ENCODE measurements around the gene PYCARD.
A peak's percentile ranks its signal among the peaks of the same experiment; 100 is the strongest.
"Not testable (repeated sequence)": the region's sequence is repeated elsewhere in the genome, so short reads cannot be mapped to it uniquely, and the experiment has no call there.

The PYCARD gene

GRCh38 chr16:31202414-31203375, at the start of gene PYCARD:
PYCARD (minus strand) TSS chr16:31202760; CDS start chr16:31202690, 70 bp downstream.
- no peaks in the 10 kb centered on the region for H3K9me3 ChIP-seq (ENCODE audit: low read length)
- peaks cover 19% of the 10 kb centered on the region for H3K36me3 ChIP-seq (ENCODE audit: insufficient read depth, low read length)
- peaks cover 8% of the 10 kb centered on the region for H3K4me1 ChIP-seq (ENCODE audit: insufficient read depth, low read length)
- peak within 1 kb of the TSS; percentile 64 to 67 for H3K4me3 ChIP-seq (ENCODE audit: low read depth in 1 of 2, low read length in 2 of 2)
- peak within 1 kb of the TSS; percentile 16 for H3K27ac ChIP-seq (ENCODE audit: low read depth, low read length)
- no peak within 1 kb of the TSS for H3K9ac ChIP-seq (ENCODE audit: low read length)
- peaks cover 0 to 4% of the 10 kb centered on the region in 2 donors for H3K27me3 ChIP-seq (ENCODE audit: control insufficient read depth in 1 of 2, insufficient read depth in 2 of 2, low read length in 2 of 2)

GRCh38 chr16:31251435-31251834, 48.9 kb upstream of the PYCARD start:
- Histone ChIP-seq H3K27ac (ENCODE audit: low read depth, low read length) (no peak overlapping the region), H3K27me3 (ENCODE audit: control insufficient read depth in 1 of 2, insufficient read depth in 2 of 2, low read length in 2 of 2) (peaks cover 0 to 6% of the 10 kb centered on the region in 2 donors), H3K4me3 (ENCODE audit: low read depth in 1 of 2, low read length in 2 of 2) (no peak overlapping the region), H3K36me3 (ENCODE audit: insufficient read depth, low read length) (no peaks in the 10 kb centered on the region), H3K9me3 (ENCODE audit: low read length) (no peaks in the 10 kb centered on the region), H3K4me1 (ENCODE audit: insufficient read depth, low read length) (no peaks in the 10 kb centered on the region), H3K9ac (ENCODE audit: low read length) (no peak overlapping the region)

GRCh38 chr16:31250782-31251384, 48.3 kb upstream of the PYCARD start:
- Histone ChIP-seq H3K27me3 (ENCODE audit: control insufficient read depth in 1 of 2, insufficient read depth in 2 of 2, low read length in 2 of 2) (peaks cover 0 to 6% of the 10 kb centered on the region in 2 donors), H3K9me3 (ENCODE audit: low read length) (no peaks in the 10 kb centered on the region), H3K36me3 (ENCODE audit: insufficient read depth, low read length) (no peaks in the 10 kb centered on the region), H3K27ac (ENCODE audit: low read depth, low read length) (no peak overlapping the region), H3K4me1 (ENCODE audit: insufficient read depth, low read length) (no peaks in the 10 kb centered on the region), H3K9ac (ENCODE audit: low read length) (no peak overlapping the region), H3K4me3 (ENCODE audit: low read depth in 1 of 2, low read length in 2 of 2) (no peak overlapping the region)

GRCh38 chr16:31248344-31248743, 45.8 kb upstream of the PYCARD start:
- peaks cover 0 to 3% of the 10 kb centered on the region in 2 donors for H3K27me3 ChIP-seq (ENCODE audit: control insufficient read depth in 1 of 2, insufficient read depth in 2 of 2, low read length in 2 of 2)
- H3K4me1 ChIP-seq (ENCODE audit: insufficient read depth, low read length), result no peaks in the 10 kb centered on the region
- H3K4me3 ChIP-seq (ENCODE audit: low read depth in 1 of 2, low read length in 2 of 2), result no peak overlapping the region
- no peak overlapping the region for H3K27ac ChIP-seq (ENCODE audit: low read depth, low read length)
- H3K9me3 ChIP-seq (ENCODE audit: low read length), result no peaks in the 10 kb centered on the region
- H3K36me3 ChIP-seq (ENCODE audit: insufficient read depth, low read length), result no peaks in the 10 kb centered on the region
- H3K9ac ChIP-seq (ENCODE audit: low read length), result no peak overlapping the region

GRCh38 chr16:31246296-31246695, 43.7 kb upstream of the PYCARD start:
- no peak overlapping the region for H3K27ac ChIP-seq (ENCODE audit: low read depth, low read length)
- H3K27me3 ChIP-seq (ENCODE audit: control insufficient read depth in 1 of 2, insufficient read depth in 2 of 2, low read length in 2 of 2), result peaks cover 0 to 3% of the 10 kb centered on the region in 2 donors
- no peaks in the 10 kb centered on the region for H3K4me1 ChIP-seq (ENCODE audit: insufficient read depth, low read length)
- no peak overlapping the region for H3K9ac ChIP-seq (ENCODE audit: low read length)
- H3K36me3 ChIP-seq (ENCODE audit: insufficient read depth, low read length), result no peaks in the 10 kb centered on the region
- no peaks in the 10 kb centered on the region for H3K9me3 ChIP-seq (ENCODE audit: low read length)
- no peak overlapping the region for H3K4me3 ChIP-seq (ENCODE audit: low read depth in 1 of 2, low read length in 2 of 2)

GRCh38 chr16:31245598-31245997, 43.0 kb upstream of the PYCARD start:
- H3K36me3 ChIP-seq (ENCODE audit: insufficient read depth, low read length); H3K9ac ChIP-seq (ENCODE audit: low read length); H3K27me3 ChIP-seq (ENCODE audit: control insufficient read depth in 1 of 2, insufficient read depth in 2 of 2, low read length in 2 of 2); H3K27ac ChIP-seq (ENCODE audit: low read depth, low read length); H3K4me3 ChIP-seq (ENCODE audit: low read depth in 1 of 2, low read length in 2 of 2); H3K9me3 ChIP-seq (ENCODE audit: low read length); H3K4me1 ChIP-seq (ENCODE audit: insufficient read depth, low read length): not testable (repeated sequence)

GRCh38 chr16:31243734-31244670, 41.4 kb upstream of the PYCARD start:
- Histone ChIP-seq H3K27ac (ENCODE audit: low read depth, low read length) (no peak overlapping the region), H3K4me3 (ENCODE audit: low read depth in 1 of 2, low read length in 2 of 2) (no peak overlapping the region), H3K27me3 (ENCODE audit: control insufficient read depth in 1 of 2, insufficient read depth in 2 of 2, low read length in 2 of 2) (peaks cover 0 to 3% of the 10 kb centered on the region in 2 donors), H3K4me1 (ENCODE audit: insufficient read depth, low read length) (no peaks in the 10 kb centered on the region), H3K9ac (ENCODE audit: low read length) (no peak overlapping the region), H3K36me3 (ENCODE audit: insufficient read depth, low read length) (no peaks in the 10 kb centered on the region), H3K9me3 (ENCODE audit: low read length) (no peaks in the 10 kb centered on the region)

- no peak overlapping the region for H3K4me3 ChIP-seq (ENCODE audit: low read depth in 1 of 2, low read length in 2 of 2)
- H3K27me3 ChIP-seq (ENCODE audit: control insufficient read depth in 1 of 2, insufficient read depth in 2 of 2, low read length in 2 of 2), result peaks cover 0 to 3% of the 10 kb centered on the region in 2 donors
- no peaks in the 10 kb centered on the region for H3K36me3 ChIP-seq (ENCODE audit: insufficient read depth, low read length)
- H3K4me1 ChIP-seq (ENCODE audit: insufficient read depth, low read length), result no peaks in the 10 kb centered on the region
- no peak overlapping the region for H3K9ac ChIP-seq (ENCODE audit: low read length)
- no peaks in the 10 kb centered on the region for H3K9me3 ChIP-seq (ENCODE audit: low read length)
- H3K27ac ChIP-seq (ENCODE audit: low read depth, low read length), result no peak overlapping the region
These were observed 39.6 kb upstream of the PYCARD start for GRCh38 chr16:31242206-31242605.

- H3K4me3 ChIP-seq (ENCODE audit: low read depth in 1 of 2, low read length in 2 of 2), result no peak overlapping the region
- H3K36me3 ChIP-seq (ENCODE audit: insufficient read depth, low read length), result no peaks in the 10 kb centered on the region
- no peaks in the 10 kb centered on the region for H3K9me3 ChIP-seq (ENCODE audit: low read length)
- H3K27me3 ChIP-seq (ENCODE audit: control insufficient read depth in 1 of 2, insufficient read depth in 2 of 2, low read length in 2 of 2), result no peaks in the 10 kb centered on the region
- no peak overlapping the region for H3K27ac ChIP-seq (ENCODE audit: low read depth, low read length)
- H3K4me1 ChIP-seq (ENCODE audit: insufficient read depth, low read length), result no peaks in the 10 kb centered on the region
- H3K9ac ChIP-seq (ENCODE audit: low read length), result no peak overlapping the region
These were observed 35.5 kb upstream of the PYCARD start for GRCh38 chr16:31238041-31238440.

GRCh38 chr16:31229501-31229900, 26.9 kb upstream of the PYCARD start:
- no peak overlapping the region for H3K27ac ChIP-seq (ENCODE audit: low read depth, low read length)
- H3K9ac ChIP-seq (ENCODE audit: low read length), result no peak overlapping the region
- H3K4me1 ChIP-seq (ENCODE audit: insufficient read depth, low read length), result no peaks in the 10 kb centered on the region
- H3K4me3 ChIP-seq (ENCODE audit: low read depth in 1 of 2, low read length in 2 of 2), result no peak overlapping the region
- H3K9me3 ChIP-seq (ENCODE audit: low read length), result no peaks in the 10 kb centered on the region
- H3K27me3 ChIP-seq (ENCODE audit: control insufficient read depth in 1 of 2, insufficient read depth in 2 of 2, low read length in 2 of 2), result no peaks in the 10 kb centered on the region
- H3K36me3 ChIP-seq (ENCODE audit: insufficient read depth, low read length), result no peaks in the 10 kb centered on the region

- Histone ChIP-seq H3K9ac (ENCODE audit: low read length) (no peak overlapping the region), H3K4me1 (ENCODE audit: insufficient read depth, low read length) (no peaks in the 10 kb centered on the region), H3K27ac (ENCODE audit: low read depth, low read length) (no peak overlapping the region), H3K27me3 (ENCODE audit: control insufficient read depth in 1 of 2, insufficient read depth in 2 of 2, low read length in 2 of 2) (peaks cover 0 to 1% of the 10 kb centered on the region in 2 donors), H3K36me3 (ENCODE audit: insufficient read depth, low read length) (no peaks in the 10 kb centered on the region), H3K4me3 (ENCODE audit: low read depth in 1 of 2, low read length in 2 of 2) (no peak overlapping the region), H3K9me3 (ENCODE audit: low read length) (no peaks in the 10 kb centered on the region)
These were observed 25.6 kb upstream of the PYCARD start for GRCh38 chr16:31228206-31228605.
